Inflammatory macrophage treated with lipopolysaccharide for 1 hour (primary cell): ENCODE results near the gene ERN1.

Experiments used
- DNase-seq, 2 donors: peaks; one replicate each; pipeline ENCODE4 v3.0.0-alpha.2; 2020 to 2022

The ERN1 gene

DNA sequence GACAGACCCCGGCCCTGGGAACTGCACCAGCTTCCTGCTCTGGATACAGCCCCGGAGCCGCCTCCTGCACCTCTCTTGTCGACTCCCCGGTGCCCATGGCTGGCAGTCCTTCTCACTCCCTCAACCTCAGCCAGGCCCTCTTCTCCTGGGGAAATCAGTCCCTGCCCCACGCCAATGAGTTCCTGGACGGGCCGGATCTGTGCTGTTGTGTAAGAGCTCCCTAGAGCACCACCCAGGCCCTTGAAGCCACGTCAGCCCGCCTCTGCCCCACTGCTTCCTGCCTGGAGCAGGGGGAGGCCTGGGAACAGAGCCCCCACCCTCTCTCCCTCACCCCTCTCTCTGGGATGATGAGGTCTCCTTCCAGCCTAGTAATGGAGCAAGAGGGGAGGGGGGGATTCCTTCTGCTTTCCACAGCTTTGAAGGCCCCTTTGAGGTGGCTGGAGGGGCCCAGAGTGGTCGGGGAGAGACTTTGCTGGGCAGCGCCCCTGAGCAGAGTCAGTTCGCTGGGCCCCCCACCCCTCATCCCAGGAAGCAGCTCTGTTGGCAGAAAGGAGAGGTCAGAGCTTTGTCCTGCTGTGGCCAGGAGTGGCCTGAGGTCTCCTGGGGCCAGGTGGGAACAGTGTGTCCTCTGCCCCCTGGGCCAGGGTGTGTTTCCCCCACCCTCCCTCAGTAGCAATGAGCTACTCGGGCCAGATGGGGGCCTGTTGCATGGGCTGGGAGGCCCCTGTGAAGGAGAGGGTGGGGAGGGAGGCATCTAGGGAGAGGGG, 128.0 kb downstream of the ERN1 start:
- DNase-seq = peak; percentile 71 to 78

DNA sequence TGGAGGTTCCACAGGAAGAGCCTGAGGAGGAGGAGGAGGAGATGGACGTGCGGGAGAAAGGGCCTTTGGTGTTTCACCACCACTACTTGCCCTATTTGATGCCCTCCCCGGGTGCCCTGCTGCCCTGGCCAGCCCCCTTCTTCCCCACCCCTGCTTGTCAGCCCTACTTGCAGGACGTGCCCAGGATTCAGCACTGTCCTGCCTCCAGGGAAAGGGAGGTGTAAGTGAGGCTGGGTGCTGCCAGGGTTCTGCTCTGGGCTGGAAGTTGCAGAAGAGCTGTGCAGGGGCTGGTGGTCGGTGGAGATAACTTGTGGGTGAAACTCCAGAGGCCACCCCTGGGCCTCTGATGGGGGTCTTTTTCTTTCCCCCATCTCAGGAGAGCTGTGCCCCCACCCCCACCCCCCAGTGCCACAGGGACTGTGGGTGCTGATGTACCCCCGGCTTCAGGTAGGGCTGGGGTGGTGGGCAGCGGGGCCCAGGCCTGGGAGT, 128.8 kb downstream of the ERN1 start:
- DNase-seq = no peak

DNA sequence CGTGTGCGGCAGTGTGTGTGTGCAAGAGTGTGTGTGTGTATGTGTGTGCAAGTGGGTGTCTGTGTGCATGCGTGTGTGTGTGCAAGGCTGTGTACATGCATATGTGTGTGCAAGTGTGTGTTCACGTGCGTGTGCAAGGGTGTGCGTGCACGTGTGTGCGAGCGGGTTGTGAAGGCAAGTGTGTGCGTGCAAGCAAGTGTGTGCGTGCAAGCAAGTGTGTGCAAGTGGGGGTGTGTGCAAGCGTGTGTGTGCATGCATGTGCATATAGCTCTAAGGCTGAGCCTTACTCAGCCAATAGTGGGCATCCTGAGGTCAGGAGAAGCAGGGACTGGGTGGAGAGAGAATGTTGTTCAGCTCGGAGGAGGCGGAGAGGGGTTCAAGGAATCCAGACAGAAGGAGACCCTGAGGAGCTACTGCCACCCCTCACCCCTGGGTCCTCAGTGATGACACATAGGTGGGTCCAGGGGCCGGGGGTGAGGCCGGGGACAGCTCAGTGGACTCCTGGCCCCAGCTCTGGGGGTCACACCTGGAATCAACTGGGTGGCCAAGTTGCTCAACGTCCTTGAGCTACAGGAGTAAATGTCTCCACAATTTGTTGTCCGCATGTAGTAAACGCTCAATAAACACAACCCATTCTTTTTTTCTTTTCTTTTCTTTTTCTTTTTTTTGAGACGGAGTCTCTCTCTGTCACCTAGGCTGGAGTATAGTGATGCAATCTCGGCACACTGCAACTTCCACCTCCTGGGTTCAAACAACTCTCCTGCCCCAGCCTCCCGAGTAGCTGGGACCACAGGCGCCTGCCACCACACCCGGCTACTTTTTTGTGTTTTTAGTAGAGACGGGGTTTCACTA, 130.0 kb downstream of the ERN1 start:
- no peak for DNase-seq

DNA sequence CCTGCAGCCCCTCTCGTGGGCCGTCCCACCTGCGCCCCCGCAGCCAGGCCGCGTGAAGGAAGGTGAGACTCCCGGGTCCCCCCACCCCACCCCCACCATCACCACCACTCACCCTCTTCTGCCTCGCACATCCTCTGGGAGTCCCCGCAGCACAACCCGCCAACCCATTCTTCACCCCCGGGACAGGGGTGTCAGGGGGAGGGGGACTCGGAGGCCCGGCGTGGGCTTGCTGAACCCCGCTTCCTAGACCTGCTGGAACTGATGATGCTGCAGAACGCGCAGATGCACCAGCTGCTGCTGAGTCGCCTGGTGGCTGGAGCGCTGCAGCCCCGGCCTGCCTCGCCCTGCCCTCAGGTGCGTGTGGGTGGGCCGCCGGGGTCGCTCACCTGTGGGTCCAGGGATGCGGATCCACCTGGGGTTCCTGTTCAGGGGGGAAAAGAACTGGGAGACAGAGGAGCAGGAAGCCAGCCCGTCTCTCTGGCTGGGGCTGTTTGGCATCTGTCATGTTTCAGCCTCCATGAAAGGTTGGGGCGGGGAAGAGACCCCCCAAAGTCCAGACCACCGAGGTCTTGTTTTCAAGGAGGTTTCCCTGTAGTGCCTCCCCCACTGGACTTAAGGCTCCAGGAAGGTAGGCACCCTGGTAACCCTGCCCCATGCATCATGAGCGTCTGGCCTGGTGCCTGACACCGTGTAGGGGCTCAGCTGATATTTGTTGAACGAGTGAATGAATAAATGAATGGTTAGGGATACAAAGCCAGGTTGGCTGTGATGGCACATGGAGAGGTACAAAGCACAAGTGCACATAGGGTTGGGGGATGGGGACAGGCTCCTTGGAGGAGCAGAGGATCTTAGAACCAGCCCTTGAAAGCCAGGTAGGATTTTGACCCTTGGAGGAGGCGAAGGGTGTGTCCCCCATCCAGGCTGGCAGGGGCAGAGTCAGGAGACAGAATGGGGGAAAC, 130.9 kb downstream of the ERN1 start:
- no peak for DNase-seq

DNA sequence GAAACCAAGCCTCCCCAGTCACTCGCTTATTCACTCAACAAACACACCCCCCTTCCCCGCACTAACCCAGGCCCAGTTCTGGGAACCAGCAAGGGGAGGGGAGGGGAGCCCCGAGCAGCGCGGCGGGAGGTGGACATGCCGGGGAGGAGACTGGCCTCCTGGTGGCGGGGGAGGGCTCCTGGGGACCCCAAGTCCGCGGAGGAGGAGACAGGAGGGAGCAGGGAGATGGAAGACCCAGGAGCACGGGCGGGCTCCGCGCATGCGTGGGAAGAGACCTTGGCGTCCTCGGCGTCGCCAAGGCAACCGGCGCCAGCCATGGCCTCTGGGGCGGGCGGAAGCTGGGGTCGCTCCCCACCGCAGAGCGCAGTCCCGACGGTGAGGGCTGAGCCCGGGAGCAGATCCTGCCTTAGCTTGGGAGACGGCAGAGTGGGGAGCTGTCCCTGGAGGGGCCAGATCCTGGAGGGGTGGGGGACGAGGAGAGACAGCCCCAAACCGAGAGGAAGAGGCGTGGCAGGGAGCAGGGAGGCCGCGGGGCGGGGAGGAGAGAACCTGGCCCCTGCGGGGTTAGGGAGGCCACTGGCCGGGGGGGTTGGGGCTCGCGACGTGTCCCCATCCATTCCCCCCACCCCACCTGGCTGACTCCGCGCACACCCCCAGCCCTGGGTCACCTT, 131.8 kb downstream of the ERN1 start, which contains the start of gene PRR29:
Gene PRR29, plus strand, starts transcription at position 302 of the 671 bp plus-strand sequence. Its CDS starts 14 bp downstream, at position 316.
- DNase-seq = peak in 1 of 2 donors; percentile 54

DNA sequence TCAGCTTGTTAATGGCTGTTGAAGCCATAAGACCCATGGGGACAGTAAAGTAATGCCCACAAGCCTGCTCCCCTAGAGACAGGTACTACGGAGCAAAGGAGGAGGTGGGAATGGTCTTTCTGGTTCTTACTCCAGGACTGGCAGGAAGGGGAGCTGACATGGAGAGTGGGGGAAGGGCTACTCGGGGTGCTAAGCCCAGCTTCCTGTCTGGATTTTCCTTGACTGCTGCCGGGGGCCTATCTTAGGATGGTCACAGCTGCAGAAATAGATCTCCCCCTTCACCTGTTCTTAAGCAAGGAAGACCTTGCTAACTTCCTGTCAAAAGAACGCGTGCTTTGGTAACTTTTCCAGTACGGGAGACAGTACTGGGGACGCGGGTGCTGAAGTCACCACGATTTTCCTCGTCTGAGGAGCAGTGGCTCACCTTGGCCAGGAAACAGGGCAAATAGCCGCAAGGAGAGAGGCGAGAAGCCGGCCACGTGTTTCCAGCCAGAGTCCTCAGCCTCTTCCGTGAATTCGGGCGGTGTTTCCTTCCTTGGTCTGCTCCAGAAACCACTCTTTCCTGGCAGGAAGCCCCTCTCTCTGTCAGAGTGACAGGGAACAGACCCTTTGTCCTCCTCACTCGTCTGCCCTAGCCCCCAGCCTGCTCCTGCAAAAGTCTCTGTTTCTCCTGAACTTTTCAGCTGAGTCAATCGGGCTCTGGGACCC, 132.4 kb downstream of the ERN1 start:
- DNase-seq = no peak

DNA sequence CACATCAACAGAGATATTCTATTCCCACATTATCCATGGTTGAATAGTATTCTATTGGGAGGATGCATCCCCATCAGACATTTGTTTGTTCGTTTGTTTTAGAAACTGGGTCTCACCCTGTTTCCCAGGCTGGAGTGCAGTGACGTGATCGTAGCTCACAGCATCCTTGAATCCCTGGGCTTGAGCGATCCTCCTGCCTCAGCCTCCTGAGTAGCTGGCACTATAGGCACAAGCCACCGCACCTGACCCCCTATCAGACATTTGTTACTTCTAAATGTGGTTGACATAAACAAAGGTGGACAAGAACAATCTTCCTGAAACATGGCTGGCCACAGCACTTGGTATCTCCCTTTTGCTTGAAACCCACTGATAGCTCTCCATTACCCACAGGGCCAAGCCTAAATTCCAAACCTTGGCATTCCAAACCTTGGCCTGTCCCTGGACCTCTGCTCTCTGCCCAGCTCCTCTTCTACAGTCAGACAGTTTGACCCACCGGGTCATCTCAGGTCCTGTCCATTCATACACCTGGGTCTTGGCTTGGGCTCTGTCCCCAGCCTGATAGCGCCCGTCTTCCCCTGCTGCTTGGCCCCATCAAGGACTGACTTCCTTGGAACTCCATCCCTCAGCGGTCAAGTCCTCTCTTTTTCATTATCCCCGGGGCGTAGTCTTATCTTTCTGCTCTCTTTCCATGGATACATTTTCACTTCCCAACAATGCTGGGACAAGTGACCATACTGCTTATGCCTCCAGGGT, 133.3 kb downstream of the ERN1 start:
- no peak for DNase-seq

DNA sequence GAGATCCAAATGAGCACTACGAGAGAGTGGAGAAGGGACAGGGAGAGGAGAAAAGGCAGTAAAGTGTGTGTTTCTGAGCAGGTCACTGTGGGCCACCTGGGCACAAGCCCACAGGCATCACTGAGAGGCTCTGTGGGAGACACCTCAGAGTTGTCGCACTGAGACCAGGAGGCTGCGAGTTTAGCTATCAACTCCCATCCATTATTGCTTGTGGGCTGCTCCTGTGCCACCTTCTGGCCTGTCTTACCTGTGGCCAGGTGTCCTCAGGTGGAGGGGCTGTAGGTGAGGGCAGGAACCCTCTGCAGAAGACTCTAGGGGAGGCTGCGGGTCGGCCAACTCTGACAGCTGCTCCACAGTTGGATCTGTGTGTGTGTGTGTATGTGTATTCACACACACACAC, 134.3 kb downstream of the ERN1 start:
- no peak for DNase-seq

DNA sequence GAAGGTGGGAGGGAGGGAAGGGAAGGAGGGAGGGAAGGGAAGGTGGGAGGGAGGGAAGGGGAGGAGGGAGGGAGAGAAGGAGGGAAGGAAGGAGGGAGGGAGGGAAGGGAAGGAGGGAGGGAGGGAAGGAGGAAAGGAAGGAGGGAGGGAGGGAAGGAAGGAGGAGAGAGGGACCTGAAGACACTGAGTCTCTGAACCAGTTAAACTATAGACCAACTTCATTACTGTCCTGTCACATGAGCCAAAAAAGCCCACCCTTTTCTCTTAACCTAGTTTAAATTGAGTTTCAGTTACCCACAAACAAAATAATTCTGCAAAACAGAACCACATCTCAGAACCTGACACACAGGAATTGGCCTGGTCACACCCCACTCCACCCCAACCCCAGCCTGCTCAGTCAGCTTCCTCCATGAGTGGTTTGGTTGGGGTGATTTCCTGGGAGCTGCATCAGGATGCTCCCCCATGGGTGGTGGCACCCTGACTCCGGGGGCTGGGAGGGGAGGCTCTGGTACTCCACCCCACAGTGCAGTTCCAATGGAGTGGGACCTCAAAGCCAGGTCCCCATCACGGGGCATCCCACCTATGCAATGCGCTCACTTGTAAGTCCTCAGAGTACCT, 136.5 kb downstream of the ERN1 start:
- no peak for DNase-seq

DNA sequence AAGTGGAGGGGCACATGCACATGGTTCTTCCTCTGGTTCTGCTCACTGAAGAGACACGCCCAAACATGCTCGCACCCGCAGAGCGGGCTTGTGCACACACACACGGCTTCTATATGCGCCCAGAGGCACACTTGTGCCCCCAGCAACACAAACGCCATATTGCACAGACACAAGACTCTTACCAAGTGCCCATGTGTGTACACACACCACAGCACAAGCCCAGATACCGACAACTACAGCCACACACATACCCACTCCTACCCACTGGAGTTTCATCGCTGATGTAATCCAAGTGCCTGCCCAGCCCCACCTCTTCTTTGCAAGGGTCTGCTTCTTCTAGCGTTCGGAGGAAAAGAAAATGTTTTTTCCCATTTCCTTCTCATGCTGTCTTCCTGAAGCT, 138.3 kb downstream of the ERN1 start:
- DNase-seq = no peak

DNA sequence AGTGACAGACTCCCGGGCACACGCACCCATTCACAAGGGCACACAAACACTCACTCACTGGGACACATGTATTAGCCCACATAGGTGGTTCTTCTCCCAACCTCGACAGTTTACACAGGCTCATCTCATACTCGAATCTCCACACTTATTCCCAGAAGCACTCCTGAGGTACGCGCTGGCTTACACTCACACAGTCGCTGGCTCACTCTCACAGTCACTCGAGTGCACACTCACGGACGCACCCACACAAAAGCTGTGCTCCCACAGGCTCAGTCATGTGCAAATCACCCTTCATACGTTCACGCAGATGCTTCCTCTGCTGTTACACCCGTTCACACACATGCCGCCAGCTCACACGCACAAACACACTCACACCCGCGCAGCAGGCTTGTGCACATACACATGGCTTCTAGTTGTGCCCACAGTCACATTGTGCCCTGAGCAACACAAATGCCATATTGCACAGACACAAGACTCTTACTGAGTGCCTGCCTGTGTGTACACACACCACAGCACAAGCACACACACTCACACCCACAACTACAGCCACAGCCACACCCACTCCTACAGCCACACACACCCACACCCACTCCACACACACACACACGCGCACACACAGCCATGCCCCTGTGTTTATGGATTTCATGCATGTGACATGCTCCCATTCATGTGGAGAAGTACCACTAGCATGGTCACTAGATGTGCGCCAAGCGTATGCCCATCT, 140.2 kb downstream of the ERN1 start:
- no peak for DNase-seq
